Measurements from ENCODE around the gene RASL11B.

The RASL11B gene

GRCh38 chr4:52869656-52870055, 7.5 kb downstream of the RASL11B start:
- TF ChIP-seq, protein P1, sequence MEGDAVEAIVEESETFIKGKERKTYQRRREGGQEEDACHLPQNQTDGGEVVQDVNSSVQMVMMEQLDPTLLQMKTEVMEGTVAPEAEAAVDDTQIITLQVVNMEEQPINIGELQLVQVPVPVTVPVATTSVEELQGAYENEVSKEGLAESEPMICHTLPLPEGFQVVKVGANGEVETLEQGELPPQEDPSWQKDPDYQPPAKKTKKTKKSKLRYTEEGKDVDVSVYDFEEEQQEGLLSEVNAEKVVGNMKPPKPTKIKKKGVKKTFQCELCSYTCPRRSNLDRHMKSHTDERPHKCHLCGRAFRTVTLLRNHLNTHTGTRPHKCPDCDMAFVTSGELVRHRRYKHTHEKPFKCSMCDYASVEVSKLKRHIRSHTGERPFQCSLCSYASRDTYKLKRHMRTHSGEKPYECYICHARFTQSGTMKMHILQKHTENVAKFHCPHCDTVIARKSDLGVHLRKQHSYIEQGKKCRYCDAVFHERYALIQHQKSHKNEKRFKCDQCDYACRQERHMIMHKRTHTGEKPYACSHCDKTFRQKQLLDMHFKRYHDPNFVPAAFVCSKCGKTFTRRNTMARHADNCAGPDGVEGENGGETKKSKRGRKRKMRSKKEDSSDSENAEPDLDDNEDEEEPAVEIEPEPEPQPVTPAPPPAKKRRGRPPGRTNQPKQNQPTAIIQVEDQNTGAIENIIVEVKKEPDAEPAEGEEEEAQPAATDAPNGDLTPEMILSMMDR (IDR thresholded peaks at IDR 0.05) = no peak
- Histone ChIP-seq H3K4me3 (ENCODE audit: low read depth, low read length) (no peak overlapping the region), H3K79me2 (no peaks in the 10 kb centered on the region), H3K9me3 (ENCODE audit: control insufficient read depth, low read length) (no peaks in the 10 kb centered on the region), H3K36me3 (ENCODE audit: control insufficient read depth, insufficient read depth, low read length) (no peaks in the 10 kb centered on the region), H3K4me2 (ENCODE audit: low read length) (no peak overlapping the region), H3K9ac (no peak overlapping the region), H3K27me3 (ENCODE audit: control insufficient read depth, insufficient read depth, low read length) (no peaks in the 10 kb centered on the region), H3K4me1 (no peaks in the 10 kb centered on the region), H2AFZ (no peak overlapping the region), H3K27ac (no peak overlapping the region)

- TF ChIP-seq, protein P1 (IDR thresholded peaks at IDR 0.05) = no peak
- H3K36me3 ChIP-seq (ENCODE audit: control insufficient read depth, insufficient read depth, low read length) = no peaks in the 10 kb centered on the region
Measured at GRCh38 chr4:52870225-52870624, 8.1 kb downstream of the RASL11B start.

DNA sequence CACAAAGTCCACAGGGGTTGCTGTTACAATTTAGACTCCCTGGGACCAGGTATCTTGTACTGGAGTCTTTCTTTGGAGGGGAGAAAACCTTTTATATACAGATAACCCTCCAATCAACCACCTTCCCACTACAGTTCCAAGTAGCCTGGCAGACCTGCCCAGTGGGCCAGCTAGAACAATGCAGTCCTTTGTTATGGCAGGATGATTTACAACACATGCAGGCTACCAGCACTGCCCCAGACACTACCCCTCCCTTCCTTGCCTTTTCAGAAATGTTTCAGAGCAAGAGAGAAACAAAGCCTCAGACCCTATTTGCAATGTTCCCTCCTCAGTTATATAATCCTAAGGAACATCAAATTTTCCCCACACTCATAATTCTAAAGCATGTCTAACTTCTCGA, 11.1 kb downstream of the RASL11B start:
- H3K27me3 ChIP-seq (ENCODE audit: control insufficient read depth, insufficient read depth, low read length) = no peaks in the 10 kb centered on the region
- H3K36me3 ChIP-seq (ENCODE audit: control insufficient read depth, insufficient read depth, low read length) = no peaks in the 10 kb centered on the region
- H3K4me2 ChIP-seq (ENCODE audit: low read length) = no peak overlapping the region
- H3K9ac ChIP-seq = no peak overlapping the region
- H2AFZ ChIP-seq = no peak overlapping the region
- TF ChIP-seq, protein P1 (IDR thresholded peaks at IDR 0.05) = no peak
- H3K79me2 ChIP-seq = no peaks in the 10 kb centered on the region
- no peak overlapping the region for H3K4me3 ChIP-seq (ENCODE audit: low read depth, low read length)
- no peaks in the 10 kb centered on the region for H3K4me1 ChIP-seq
- no peaks in the 10 kb centered on the region for H3K9me3 ChIP-seq (ENCODE audit: control insufficient read depth, low read length)
- no peak overlapping the region for H3K27ac ChIP-seq

More at GRCh38 chr4:52870225-52870624, 8.1 kb downstream of the RASL11B start:
- H3K4me3 ChIP-seq (ENCODE audit: low read depth, low read length) = no peak overlapping the region
- H3K79me2 ChIP-seq = no peaks in the 10 kb centered on the region
- H3K9ac ChIP-seq = no peak overlapping the region
- H3K27ac ChIP-seq = no peak overlapping the region
- no peaks in the 10 kb centered on the region for H3K27me3 ChIP-seq (ENCODE audit: control insufficient read depth, insufficient read depth, low read length)
- H2AFZ ChIP-seq = no peak overlapping the region
- no peak overlapping the region for H3K4me2 ChIP-seq (ENCODE audit: low read length)
- H3K4me1 ChIP-seq = no peaks in the 10 kb centered on the region
- no peaks in the 10 kb centered on the region for H3K9me3 ChIP-seq (ENCODE audit: control insufficient read depth, low read length)

DNA sequence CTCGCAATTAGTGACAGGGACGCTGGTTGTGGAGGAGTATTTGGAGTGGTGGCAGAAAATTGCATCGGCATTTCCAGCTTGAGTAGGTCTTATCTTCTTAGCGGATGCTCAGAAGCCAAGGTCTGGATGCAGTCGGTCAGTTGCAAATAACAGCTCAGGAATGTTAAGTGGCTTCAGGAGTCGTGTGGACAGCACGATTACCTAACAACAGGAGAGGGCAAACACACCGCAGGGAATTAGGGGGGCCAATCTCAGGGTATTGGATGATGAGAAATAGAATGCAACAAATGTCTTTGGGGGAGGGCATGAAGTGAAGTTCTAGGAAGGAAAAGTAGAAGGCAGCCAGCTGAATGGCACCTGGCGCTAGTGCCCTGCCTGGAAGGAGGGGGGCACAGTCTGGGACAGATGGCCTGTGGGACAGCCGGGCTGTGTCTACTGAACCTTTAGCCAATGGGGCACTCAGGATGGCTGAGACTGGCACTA, 11.8 kb downstream of the RASL11B start:
- no peaks in the 10 kb centered on the region for H3K9me3 ChIP-seq (ENCODE audit: control insufficient read depth, low read length)
- no peak overlapping the region for H3K4me3 ChIP-seq (ENCODE audit: low read depth, low read length)
- no peaks in the 10 kb centered on the region for H3K4me1 ChIP-seq
- no peaks in the 10 kb centered on the region for H3K79me2 ChIP-seq
- H3K4me2 ChIP-seq (ENCODE audit: low read length) = no peak overlapping the region
- no peak overlapping the region for H3K9ac ChIP-seq
- TF ChIP-seq, protein P1 (IDR thresholded peaks at IDR 0.05) = no peak
- no peak overlapping the region for H2AFZ ChIP-seq
- H3K36me3 ChIP-seq (ENCODE audit: control insufficient read depth, insufficient read depth, low read length) = no peaks in the 10 kb centered on the region
- H3K27ac ChIP-seq = no peak overlapping the region
- H3K27me3 ChIP-seq (ENCODE audit: control insufficient read depth, insufficient read depth, low read length) = no peaks in the 10 kb centered on the region

- H3K4me1 ChIP-seq = no peaks in the 10 kb centered on the region
- H3K36me3 ChIP-seq (ENCODE audit: control insufficient read depth, insufficient read depth, low read length) = no peaks in the 10 kb centered on the region
- no peaks in the 10 kb centered on the region for H3K9me3 ChIP-seq (ENCODE audit: control insufficient read depth, low read length)
- TF ChIP-seq, protein P1 (IDR thresholded peaks at IDR 0.05) = no peak
- H3K79me2 ChIP-seq = no peaks in the 10 kb centered on the region
- H3K27ac ChIP-seq = no peak overlapping the region
- no peak overlapping the region for H2AFZ ChIP-seq
- H3K4me2 ChIP-seq (ENCODE audit: low read length) = no peak overlapping the region
- H3K9ac ChIP-seq = no peak overlapping the region
- no peak overlapping the region for H3K4me3 ChIP-seq (ENCODE audit: low read depth, low read length)
- no peaks in the 10 kb centered on the region for H3K27me3 ChIP-seq (ENCODE audit: control insufficient read depth, insufficient read depth, low read length)
Measured at GRCh38 chr4:52874948-52875347, 12.8 kb downstream of the RASL11B start.

Measured in parathyroid adenoma (tissue), 2 donors.